GM19468 (cell line): ENCODE measurements around the gene CD8B2.
"Not testable (repeated sequence)": the region's sequence is repeated elsewhere in the genome, so short reads cannot be mapped to it uniquely, and the experiment has no call there.

ENCODE experiments used
- ATAC-seq: cut with Tn5 transposase; IDR thresholded peaks from one replicate; pipeline ENCODE4 v1.9.1; 2021; ENCODE audit warnings: mild to moderate bottlenecking, moderate library complexity, moderate number of reproducible peaks; ENCODE audit not compliant: unreplicated experiment; ENCODE audit errors: extremely low read depth

The CD8B2 gene

GRCh38 chr2:106486551-106487385 is at the start of gene CD8B2:
Gene CD8B2 (plus strand): TSS chr2:106487364. CDS start chr2:106487427, 63 bp downstream.
- ATAC-seq = not testable (repeated sequence)

- ATAC-seq = not testable (repeated sequence)
Measured at GRCh38 chr2:106461882-106462281, 25.3 kb upstream of the CD8B2 start.

DNA sequence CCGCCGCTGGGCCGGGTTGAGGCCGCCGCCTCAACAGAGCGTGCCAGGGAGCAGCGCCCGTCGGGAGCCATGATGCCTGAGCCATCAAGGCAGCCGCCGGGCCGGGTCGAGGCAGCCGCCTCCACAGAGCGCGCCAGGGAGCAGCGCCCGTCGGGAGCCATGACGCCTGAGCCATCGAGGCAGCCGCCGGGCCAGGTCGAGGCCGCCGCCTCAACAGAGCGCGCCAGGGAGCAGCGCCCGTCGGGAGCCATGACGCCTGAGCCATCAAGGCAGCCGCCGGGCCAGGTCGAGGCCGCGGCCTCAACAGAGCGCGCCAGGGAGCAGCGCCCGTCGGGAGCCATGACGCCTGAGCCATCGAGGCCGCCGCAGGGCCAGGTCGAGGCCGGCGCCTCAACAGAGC is 19.6 kb upstream of the CD8B2 start:
- not testable (repeated sequence) for ATAC-seq

DNA sequence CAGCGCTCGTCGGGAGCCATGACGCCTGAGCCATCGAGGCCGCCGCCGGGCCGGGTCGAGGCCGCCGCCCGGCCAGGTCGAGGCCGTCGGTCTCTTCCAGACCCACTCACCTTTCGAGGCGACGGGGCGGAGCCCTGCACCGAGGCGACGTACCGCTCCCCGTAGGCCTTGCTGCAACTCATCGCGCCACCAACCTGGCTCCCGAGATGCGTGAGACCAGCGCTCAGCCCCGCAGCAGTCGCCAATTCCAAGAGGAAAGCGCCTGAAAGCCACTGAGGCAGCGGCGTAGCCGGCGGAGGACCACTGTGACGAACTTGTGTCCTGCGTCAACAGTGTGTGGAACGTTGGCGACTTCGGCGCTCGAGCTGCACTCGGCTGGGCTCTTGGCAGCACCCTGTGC is 19.1 kb upstream of the CD8B2 start, which contains the start of gene RGPD3:
TSS of gene RGPD3 (minus strand) at position 307 of the 400 bp plus-strand sequence. CDS start at position 182, 125 bp downstream.
- ATAC-seq = not testable (repeated sequence)

- ATAC-seq = not testable (repeated sequence)
Measured at GRCh38 chr2:106470658-106471057, 16.5 kb upstream of the CD8B2 start.

DNA sequence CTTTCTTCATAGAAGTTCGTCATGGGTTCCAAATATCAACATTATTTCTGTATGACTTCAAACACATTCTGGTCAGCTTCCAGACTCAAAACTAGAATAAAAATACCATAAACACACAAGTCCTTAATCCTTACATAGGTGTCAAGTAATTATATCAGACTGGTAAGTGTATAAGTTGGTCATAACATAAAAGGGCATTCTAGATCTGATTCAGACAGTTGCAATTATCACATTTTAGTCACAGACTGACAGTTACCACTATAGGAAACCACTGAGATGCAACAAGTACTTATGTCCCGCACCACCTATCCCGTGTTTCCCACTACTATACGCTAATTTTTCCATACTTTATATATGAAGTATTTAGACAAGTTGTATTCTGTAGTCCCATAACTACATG is 9.5 kb upstream of the CD8B2 start:
- not testable (repeated sequence) for ATAC-seq

GRCh38 chr2:106479563-106479962 is 7.6 kb upstream of the CD8B2 start:
- not testable (repeated sequence) for ATAC-seq

DNA sequence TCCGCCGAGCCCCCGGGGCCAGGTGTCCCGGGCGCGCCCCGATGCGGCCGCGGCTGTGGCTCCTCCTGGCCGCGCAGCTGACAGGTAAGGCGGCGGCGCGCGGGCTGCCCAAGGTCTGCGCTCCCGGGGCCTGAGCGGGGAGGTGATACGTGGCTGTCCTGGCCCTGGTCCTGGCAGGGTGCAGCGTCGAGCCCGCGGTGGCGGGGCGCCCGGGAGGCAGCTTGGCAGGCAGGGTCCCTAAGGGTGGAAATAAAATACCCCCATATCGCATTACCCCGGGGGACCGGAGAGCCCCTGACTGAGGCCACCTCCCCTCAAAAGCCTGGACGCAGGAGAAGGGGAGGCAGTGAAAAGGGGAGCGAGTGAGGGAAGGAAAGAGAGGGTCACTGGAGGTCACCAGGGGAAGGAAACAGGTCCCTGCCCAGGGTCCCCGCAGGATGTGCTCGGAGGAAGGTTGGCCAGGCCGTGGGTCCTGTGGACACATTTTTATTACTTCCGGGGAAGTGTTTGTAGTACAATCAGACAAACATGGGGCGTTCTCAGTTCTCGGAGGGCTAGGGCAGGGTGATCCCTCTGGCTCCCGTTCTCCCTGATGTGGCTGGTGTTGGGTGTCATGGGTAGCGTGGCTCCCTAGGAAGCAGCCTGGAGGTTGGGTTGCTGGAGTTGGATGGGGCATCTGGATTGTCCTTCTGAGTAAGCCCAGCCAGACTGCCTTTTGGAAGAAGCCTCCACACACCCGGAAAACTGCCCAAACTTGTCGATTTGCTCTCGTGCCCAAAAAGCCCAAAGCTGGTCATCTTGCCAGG is 425 bp downstream of the CD8B2 start:
- not testable (repeated sequence) for ATAC-seq

GRCh38 chr2:106489701-106490100 is 2.5 kb downstream of the CD8B2 start:
- not testable (repeated sequence) for ATAC-seq

DNA sequence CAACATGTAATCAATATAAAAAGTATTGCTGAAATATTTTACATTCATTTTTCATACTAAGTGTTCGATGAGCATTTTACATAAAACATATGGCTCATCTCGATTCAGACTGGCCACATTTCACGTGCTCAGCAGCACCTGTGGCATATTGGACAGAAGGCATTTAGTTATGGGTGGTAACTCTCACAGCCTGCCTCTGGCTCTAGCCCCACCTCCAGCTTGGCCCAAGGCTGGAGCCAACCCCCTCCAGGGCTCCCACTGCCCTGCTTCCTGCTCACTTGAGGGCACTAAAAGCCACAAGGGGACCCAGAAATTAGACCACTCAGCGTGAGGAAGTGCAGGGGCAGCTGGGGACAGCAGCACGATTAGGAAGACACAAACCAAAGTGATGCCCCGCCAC is 5.2 kb downstream of the CD8B2 start:
- not testable (repeated sequence) for ATAC-seq

DNA sequence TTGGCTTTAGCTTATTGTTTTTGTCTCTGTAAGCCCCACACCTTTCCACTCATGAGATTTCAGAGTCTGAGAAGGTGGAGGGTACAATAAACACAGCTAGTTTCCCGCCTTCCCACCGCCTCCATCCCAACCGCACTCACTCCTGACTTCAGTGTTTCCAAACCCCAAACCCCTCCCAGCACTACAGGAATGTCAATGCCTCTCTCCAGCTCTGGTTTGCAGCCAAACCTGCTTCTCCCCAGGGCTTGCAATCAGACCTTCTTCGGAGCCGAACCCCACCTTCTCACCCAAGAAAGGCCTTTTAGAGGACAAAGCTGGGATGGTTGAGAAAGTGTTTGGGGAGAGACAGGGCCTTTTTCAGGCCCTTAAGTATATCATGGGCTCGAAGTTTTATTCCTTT is 5.7 kb downstream of the CD8B2 start:
- ATAC-seq = not testable (repeated sequence)

DNA sequence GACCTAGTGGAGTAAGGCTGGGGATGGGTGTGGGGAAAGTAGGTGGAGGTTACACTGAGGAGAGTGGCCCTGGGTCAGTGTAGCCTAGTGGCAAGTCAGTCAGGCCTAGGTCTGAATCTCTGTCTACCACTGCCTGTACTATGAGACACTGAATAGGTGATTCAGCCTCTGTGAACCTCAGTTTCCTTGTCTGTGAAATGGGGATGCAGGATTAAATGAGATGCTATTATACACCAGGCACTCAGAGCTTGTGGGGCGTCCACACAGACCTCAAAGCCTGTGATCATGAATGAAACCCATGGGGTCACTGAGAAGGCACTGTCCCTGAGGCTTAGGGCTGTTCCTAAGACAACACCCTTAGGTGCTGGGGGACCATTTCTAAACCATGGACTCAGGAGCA is 11.4 kb downstream of the CD8B2 start:
- ATAC-seq = not testable (repeated sequence)

DNA sequence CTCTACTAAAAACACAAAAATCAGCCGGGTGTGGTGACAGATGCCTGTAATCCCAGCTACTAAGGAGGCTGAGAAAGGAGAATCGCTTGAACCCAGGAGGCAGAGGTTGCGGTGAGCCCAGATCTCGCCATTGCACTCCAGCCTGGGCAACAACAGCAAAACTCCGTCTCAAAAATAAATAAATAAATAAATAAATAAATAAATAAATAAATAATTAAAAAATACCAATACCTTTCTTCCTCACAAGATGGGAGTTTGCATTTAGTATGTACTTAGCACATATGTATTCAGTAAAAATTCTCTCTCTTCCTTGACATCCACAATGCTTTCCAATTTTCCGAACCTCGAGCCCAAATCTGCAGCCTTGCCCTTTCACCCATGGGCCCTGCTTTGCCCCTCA is 13.2 kb downstream of the CD8B2 start:
- not testable (repeated sequence) for ATAC-seq

GRCh38 chr2:106502351-106502750 is 15.2 kb downstream of the CD8B2 start:
- not testable (repeated sequence) for ATAC-seq

GRCh38 chr2:106504192-106504591 is 17.0 kb downstream of the CD8B2 start:
- not testable (repeated sequence) for ATAC-seq

- not testable (repeated sequence) for ATAC-seq
Measured at GRCh38 chr2:106504787-106505186, 17.6 kb downstream of the CD8B2 start.

GRCh38 chr2:106506002-106506687 is 19.0 kb downstream of the CD8B2 start:
- ATAC-seq = not testable (repeated sequence)

DNA sequence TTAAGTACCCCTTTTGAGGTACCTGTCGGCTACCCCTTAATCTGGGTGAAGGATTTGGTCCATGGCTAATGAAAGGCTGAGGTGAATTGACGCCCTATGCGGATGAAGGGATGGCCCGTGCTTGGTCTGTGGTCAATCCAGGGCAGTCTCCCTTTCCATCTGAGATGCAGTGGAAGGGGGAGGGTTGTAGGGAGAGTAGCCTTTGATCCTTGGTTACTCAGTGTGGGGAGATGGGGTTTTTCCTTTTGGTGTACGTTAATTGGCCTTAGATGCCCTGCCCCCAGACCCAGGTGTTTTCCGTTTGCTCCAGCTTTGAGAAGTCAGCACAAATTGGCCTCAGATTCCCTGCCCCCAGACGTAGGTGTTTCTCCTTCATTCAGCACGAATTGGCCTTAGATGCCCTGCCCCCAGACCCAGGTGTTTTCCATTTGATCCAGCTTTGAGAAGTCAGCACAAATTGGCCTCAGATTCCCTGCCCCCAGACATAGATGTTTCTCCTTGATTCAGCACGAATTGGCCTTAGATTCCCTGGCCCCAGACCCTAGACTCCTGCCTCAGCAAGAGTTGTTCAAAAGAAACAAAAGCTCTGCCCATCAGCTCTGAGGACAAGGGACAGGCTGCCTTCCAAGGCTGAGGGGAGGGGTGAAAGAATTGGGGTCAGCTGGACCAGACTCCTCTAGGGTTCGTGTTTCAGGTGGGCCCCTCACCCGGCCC is 21.7 kb downstream of the CD8B2 start:
- not testable (repeated sequence) for ATAC-seq

GRCh38 chr2:106509374-106509770 is 22.2 kb downstream of the CD8B2 start:
- not testable (repeated sequence) for ATAC-seq

DNA sequence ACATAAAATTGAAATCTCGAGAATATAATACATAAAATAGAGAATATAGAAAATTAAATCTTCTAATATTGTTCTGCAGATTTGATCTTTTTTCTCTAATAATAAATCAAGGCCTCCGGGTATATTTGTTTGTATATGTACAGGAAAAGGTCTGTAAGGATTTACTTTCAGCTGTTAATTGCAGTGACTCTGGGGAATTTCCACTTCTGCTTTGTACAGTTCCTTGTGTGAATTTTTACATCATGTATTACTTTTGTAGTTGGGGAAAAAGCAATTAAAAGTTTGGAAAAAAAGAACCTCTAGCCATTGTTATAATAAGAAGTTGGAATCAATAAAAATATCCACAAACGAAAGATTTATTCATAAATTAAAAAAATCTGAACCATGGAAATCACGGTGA is 23.6 kb downstream of the CD8B2 start:
- not testable (repeated sequence) for ATAC-seq
